ENCODE data around the gene VWF.
"Not testable (repeated sequence)": the region's sequence is repeated elsewhere in the genome, so short reads cannot be mapped to it uniquely, and the experiment has no call there.

Gene VWF

GRCh38 chr12:6033546-6033945 lies 90.9 kb downstream of the VWF start:
- no peak for DNase-seq (ENCODE audit: low read depth in 2 of 2)

DNA sequence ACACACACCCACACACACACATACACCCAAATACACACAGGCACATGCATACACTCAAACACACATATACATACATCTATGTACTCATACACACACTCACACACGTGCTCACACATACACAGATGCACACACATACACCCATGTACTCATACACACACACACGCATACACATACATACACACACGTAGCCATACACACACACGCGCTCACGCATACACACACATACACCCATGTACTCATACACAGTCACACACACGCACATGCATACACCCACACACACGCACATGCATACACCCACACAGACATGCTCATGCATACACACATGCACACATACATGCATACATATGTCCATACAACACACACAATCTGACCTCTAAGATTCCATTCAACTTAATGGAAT lies 91.7 kb downstream of the VWF start:
- no peak for DNase-seq (ENCODE audit: low read depth in 2 of 2)

DNA sequence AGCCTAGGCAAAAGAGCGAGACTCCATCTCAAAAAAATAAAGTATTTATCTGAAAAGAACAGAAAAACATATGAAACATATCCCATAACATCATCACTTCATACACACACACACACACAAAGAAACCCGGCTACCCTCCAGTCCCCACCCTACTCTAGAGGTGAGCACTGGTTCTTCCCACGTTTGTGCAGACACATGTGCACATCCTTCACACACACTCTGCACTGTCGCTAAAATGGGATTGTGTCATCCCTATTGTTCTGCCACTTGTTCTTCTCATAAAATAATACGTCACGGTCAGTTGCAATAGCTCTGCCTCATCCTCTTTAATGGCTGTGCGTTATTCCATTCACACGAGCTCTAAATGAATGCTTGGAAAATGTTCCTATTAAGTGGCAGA lies 93.5 kb downstream of the VWF start:
- no peak for DNase-seq (ENCODE audit: low read depth in 2 of 2)

- no peak for DNase-seq (ENCODE audit: low read depth in 2 of 2)
These were observed 94.4 kb downstream of the VWF start for GRCh38 chr12:6030081-6030480.

GRCh38 chr12:6029401-6029800 lies 95.1 kb downstream of the VWF start:
- DNase-seq (ENCODE audit: low read depth in 2 of 2) = no peak

- no peak for DNase-seq (ENCODE audit: low read depth in 2 of 2)
These were observed 97.5 kb downstream of the VWF start for GRCh38 chr12:6026998-6027397.

DNA sequence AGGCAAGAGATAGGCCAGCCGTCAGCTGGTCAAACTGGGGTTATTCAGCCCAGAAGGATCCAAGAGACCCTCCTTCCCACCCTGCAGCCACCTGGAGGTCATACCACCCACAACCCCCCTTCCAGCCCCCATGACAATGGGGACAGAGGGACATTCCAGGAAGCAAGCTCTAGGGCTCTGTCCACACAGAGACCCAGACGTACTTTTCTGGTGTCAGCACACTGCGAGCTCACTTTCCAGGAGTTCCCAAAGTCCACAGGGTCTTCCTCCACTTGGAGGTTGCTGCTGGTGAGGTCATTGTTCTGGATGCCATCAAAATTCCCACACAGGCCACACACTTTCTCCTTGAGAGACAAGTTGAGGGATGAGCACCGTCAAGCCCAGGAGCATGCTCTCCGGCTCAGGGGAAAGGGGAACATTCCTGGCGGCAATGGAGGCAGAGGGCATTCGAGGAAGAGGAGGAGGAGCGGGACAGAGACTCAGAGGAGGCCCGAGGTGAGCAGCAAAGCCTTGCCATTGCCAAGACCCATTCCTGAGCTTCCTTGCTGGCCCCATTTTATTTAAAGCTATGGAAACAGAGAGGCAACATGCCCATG lies 98.7 kb downstream of the VWF start:
- not testable (repeated sequence) for DNase-seq (ENCODE audit: low read depth in 2 of 2)

DNA sequence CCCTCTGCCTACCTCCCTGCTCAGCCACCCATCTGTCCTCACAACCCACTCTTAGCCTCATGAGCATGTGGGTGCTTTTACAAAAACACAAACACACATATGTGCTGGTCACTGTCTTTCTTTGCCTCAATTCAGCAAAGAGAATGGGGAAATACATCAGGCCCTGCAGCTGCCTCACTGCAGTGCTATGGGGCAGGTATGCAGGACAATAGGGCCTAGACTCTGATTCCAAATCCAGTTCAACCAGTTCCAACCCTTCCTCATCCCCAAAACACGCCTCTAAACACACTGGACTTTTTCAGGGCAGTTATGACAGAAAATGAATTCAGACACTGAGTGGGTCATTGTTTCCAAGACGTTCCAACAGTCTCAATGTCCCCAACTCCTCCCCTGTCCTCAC lies 100.4 kb downstream of the VWF start:
- not testable (repeated sequence) for DNase-seq (ENCODE audit: low read depth in 2 of 2)

GRCh38 chr12:6020930-6021329 lies 103.5 kb downstream of the VWF start:
- no peak for DNase-seq (ENCODE audit: low read depth in 2 of 2)

- not testable (repeated sequence) for DNase-seq (ENCODE audit: low read depth in 2 of 2)
These were observed 104.0 kb downstream of the VWF start for GRCh38 chr12:6020511-6020910.

GRCh38 chr12:6019256-6019655 lies 105.2 kb downstream of the VWF start:
- not testable (repeated sequence) for DNase-seq (ENCODE audit: low read depth in 2 of 2)

DNA sequence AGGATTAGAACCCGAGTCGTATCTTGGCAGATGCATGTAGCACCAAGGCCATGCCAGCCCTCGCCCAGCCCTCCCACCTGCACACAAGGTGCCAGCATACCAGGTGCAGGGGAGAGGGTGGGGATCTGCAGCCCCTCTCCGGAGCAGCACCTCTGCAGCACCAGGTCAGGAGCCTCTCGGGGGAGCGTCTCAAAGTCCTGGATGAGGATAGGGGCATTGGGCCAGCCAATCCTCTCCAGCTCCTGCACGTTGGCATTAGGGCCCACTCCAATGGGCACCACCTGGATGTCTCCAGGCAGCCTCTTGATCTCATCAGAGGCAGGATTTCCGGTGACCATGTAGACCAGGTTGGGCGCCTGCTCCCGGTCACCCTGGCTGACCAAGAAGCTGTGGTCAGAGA lies 106.2 kb downstream of the VWF start:
- no peak for DNase-seq (ENCODE audit: low read depth in 2 of 2)

- DNase-seq (ENCODE audit: low read depth in 2 of 2) = no peak
These were observed 107.7 kb downstream of the VWF start for GRCh38 chr12:6016756-6017155.

- not testable (repeated sequence) for DNase-seq (ENCODE audit: low read depth in 2 of 2)
These were observed 108.5 kb downstream of the VWF start for GRCh38 chr12:6016004-6016403.

DNA sequence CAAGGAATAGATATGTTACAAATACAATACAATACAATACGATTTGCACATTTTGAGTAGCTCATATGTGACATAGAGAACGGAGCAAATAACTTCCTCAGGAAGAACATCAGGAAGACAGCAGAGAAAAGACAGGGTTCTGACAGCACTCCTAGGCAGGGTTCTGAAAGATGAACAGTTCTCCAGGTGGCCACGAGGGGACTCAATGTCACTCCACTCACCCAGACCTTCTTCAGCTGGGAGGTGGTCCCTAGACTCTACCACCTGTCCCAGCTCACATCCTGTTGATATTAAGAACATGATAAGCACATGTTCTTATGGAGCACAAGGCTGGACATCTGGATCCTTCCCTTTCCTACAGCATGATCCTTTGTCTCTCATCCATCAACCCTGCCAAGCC lies 109.2 kb downstream of the VWF start:
- not testable (repeated sequence) for DNase-seq (ENCODE audit: low read depth in 2 of 2)

DNA sequence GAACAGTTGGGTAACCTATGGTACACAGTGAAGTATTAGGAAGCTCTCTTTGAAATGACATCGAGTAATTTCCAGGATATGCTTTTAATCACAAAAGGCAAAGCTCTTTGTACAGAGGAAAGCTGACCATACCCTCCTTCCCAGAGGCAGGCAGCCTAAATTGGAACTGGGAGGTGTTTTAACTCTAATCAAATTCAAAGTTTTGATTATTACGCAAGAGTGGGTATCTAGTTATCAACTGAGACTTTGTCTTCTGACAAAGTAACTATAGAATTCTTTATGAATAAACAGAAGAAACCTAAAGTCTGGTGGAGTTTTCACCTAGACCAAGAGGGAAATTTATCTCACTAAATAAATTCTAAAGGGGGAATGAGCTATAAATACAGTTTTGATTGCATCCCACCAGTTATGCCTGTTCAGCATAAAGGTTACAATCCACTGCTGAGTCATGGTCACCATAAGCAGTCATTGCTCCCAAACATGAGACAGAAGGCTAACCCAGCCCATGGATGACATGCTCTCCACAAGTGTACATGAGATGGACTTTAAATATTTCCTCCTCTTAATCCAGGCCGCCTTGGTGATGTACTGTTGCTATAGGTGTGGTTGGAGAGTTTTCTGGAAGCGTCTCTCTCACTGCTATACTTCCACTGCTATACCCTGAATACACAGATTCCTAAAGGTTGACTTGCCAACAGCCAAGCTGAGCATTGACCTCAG lies 113.7 kb downstream of the VWF start:
- not testable (repeated sequence) for DNase-seq (ENCODE audit: low read depth in 2 of 2)

DNA sequence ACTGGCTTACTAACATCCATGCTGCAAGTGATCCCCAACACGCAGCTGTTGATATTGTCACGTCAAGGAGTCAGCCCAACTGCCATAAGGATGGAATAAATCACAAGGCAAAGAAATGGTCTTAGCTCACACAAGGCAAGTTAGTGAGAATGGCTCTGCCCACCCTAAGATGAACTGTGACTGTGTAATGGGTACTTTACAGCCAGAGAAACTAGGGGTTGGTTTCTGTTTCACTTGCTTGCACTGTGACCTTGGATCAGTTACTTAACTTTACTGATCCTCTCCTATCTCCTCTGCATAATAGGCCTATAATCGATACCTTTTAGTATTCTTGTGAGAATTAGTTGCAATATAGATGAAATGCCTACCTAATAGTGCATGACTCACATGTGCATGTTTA lies 127.2 kb downstream of the VWF start:
- no peak for DNase-seq (ENCODE audit: low read depth in 2 of 2)

GRCh38 chr12:5996459-5996858 lies 128.0 kb downstream of the VWF start:
- DNase-seq (ENCODE audit: low read depth in 2 of 2) = no peak

DNA sequence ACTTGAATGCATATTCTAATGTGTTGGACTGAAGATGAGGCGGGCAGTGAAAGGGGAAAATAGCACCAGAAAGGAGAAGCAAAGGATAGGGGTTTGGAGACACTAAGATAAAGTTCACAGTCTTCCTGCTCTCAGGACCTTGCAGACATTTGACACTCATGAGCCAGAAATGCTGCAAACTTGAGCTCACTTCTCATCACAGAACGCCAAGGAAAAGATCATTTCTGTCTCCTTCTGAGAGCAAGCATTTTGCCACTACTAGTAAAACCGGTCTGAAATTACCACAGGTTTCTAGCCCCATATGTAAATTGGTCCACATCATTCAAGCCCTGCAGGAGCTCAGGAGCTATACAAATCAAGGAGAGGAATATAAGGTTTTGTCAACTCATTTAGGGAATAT lies 134.8 kb downstream of the VWF start:
- no peak for DNase-seq (ENCODE audit: low read depth in 2 of 2)

- peak; percentile 29 to 35 for DNase-seq (ENCODE audit: low read depth in 2 of 2)
These were observed 135.8 kb downstream of the VWF start for GRCh38 chr12:5988659-5989116.

GRCh38 chr12:5988088-5988487 lies 136.4 kb downstream of the VWF start:
- DNase-seq (ENCODE audit: low read depth in 2 of 2) = no peak

GRCh38 chr12:5987573-5987972 lies 136.9 kb downstream of the VWF start:
- no peak for DNase-seq (ENCODE audit: low read depth in 2 of 2)

- DNase-seq (ENCODE audit: low read depth in 2 of 2) = no peak
These were observed 139.0 kb downstream of the VWF start for GRCh38 chr12:5985471-5985870.

DNA sequence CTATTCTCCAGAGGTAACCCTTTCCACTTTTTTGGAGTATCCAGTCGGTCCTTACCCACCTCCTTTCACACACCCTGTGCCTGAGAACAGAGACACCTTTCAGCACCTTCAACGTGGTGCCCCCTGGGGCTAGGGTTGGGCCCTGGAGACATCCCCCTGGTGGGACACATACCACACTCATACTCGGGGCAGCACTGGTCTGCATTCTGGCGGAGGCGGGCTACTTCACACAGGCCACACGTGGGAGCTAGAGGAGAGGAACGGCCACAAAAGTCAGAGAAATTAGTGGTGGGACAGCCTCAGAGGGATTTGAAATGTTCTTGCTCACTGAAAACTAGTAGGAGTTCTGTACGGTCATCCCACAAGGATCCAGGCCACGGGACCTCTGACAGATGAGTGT lies 139.6 kb downstream of the VWF start:
- no peak for DNase-seq (ENCODE audit: low read depth in 2 of 2)
